Sigmoid colon (tissue), 7 donors: ENCODE results near the gene ABI1. TPM values are rescaled to one million over a fixed set of nuclear protein-coding genes. Genes with fewer than 3 reads are reported as not detected.

Source experiments
- DNase-seq: peaks from one replicate; pipeline ENCODE4 v3.0.0-alpha.2; 2019
- H3K27ac ChIP-seq, 4 donors: fragments of 200-600 bp; sonication (generic); one replicate each; pipeline ENCODE4 v1.5.1; 2016 to 2019; ENCODE audit warnings: mild to moderate bottlenecking in 1 of 4
- H3K27me3 ChIP-seq, 3 donors: fragments of 200-600 bp; sonication (generic); one replicate each; pipeline ENCODE4 v1.5.1; 2019; ENCODE audit warnings: mild to moderate bottlenecking in 1 of 3
- H3K36me3 ChIP-seq, 4 donors: fragments of 200-600 bp; sonication (generic); one replicate each; pipeline ENCODE4 v1.5.1; 2016 to 2019
- H3K4me1 ChIP-seq, 4 donors: fragments of 200-600 bp; sonication (generic); one replicate each; pipeline ENCODE4 v1.5.1; 2017 to 2019
- H3K4me3 ChIP-seq, 4 donors: fragments of 200-600 bp; sonication (generic); one replicate each; pipeline ENCODE4 v1.5.1; 2017 to 2019; ENCODE audit warnings: mild to moderate bottlenecking in 2 of 4, moderate library complexity in 1 of 4
- H3K9me3 ChIP-seq, 4 donors: fragments of 200-600 bp in 3 of 4; sonication (generic) in 3 of 4; one replicate each; pipeline versions ENCODE4 v1.5.1 to v1.6.1; 2013 to 2019
- EP300 ChIP-seq, 4 donors: sonication (generic); formaldehyde crosslinking; IDR thresholded peaks; one replicate each; pipeline ENCODE4 v1.6.1; 2017; ENCODE audit warnings: antibody characterized with exemption in 4 of 4
- POLR2A ChIP-seq, 2 donors: fragments of 450-650 bp; IDR thresholded peaks; one replicate each; pipeline ENCODE4 v1.6.1; 2016; ENCODE audit warnings: antibody characterized with exemption in 2 of 2, mild to moderate bottlenecking in 2 of 2, moderate library complexity in 2 of 2
- POLR2AphosphoS5 ChIP-seq, 4 donors: sonication (generic); formaldehyde crosslinking; IDR thresholded peaks; one replicate each; pipeline ENCODE4 v1.6.1; 2017; ENCODE audit warnings: antibody characterized with exemption in 4 of 4
- WGBS, 2 donors: extraction: QIAGEN DNeasy Blood & Tissue Kit; methylation state at CpG; one replicate each; pipeline ENCODE4 v1.1.7; 2013; 5-methylcytosine and 5-hydroxymethylcytosine counted together
- intact Hi-C: fragments of 100-400 bp; cut with DNase I; formaldehyde crosslinking; loops from one replicate; pipeline ENCODE4 v1.15.1; 2023
- polyA plus RNA-seq, 3 donors: library from polyadenylated mRNA; stranded (reverse); fragments of 200-250 nt; gene quantifications; one replicate each; pipeline ENCODE4 v1.2.3, GENCODE V29; 2013
- total RNA-seq, 4 donors: library from RNA; depleted of rRNA; stranded (reverse); fragments of >200 nt; gene quantifications; one replicate each; pipeline ENCODE4 v1.1.0, GENCODE V29; 2016
- TF ChIP-seq, protein P1 (sequence below), 4 experiments: fragments of 450-650 bp in 3 of 4; fragments of 200-600 bp in 1 of 4; IDR thresholded peaks; one replicate each; pipeline ENCODE4 v1.5.1; 2016 to 2019; ENCODE audit warnings: antibody characterized with exemption in 4 of 4, mild to moderate bottlenecking in 3 of 4, moderate library complexity in 2 of 4
- donor health status: healthy with polysubstance abuse.
- donor health status: Bipolar disorder and iron deficiency.
- donor health status: healthy.

ABI1 gene
- total and polyA plus RNA-seq, 7 donors: 30.4 to 49.0 (median 44.4) TPM

DNA sequence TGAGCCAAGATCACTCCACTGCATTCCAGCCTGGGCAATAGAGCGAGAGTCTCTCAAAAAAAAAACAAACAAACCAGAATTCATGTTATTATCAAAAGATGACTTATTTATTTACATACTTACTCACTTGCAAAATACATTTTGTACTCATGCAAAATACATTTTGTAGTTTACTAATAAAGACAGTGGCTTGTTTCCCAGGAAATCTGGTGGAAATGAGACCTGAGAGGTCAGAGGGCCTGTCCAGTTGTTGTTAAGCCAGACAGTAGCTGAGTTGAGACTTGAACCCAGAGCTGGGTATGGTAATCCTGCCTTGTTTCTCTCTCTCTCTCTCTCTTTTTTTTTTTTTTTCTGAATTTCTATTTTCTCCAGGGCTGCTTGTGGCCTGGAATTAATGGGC, 133.8 kb downstream of the ABI1 start:
- 95% methylated on average over 1 of the region's 1 CpG for WGBS, 2 donors
- Histone ChIP-seq H3K36me3 (peaks cover 0 to 35% (median 2%) of the 10 kb centered on the region in 4 donors), H3K9me3 (no peaks in the 10 kb centered on the region), H3K4me1 (no peaks in the 10 kb centered on the region), H3K27ac (no peak overlapping the region), H3K4me3 (no peak overlapping the region), H3K27me3 (no peaks in the 10 kb centered on the region)
- intact Hi-C loops: loop anchor here (1.0 to 5.0 kb wide), 2 partner anchors 135 to 154 kb away; partner anchors contain the start of gene ABI1
- TF ChIP-seq POLR2AphosphoS5 (IDR thresholded peaks at IDR 0.05) (no peak), EP300 (IDR thresholded peaks at IDR 0.05) (no peak), POLR2A (IDR thresholded peaks at IDR 0.05) (no peak)
- TF ChIP-seq, protein P1, sequence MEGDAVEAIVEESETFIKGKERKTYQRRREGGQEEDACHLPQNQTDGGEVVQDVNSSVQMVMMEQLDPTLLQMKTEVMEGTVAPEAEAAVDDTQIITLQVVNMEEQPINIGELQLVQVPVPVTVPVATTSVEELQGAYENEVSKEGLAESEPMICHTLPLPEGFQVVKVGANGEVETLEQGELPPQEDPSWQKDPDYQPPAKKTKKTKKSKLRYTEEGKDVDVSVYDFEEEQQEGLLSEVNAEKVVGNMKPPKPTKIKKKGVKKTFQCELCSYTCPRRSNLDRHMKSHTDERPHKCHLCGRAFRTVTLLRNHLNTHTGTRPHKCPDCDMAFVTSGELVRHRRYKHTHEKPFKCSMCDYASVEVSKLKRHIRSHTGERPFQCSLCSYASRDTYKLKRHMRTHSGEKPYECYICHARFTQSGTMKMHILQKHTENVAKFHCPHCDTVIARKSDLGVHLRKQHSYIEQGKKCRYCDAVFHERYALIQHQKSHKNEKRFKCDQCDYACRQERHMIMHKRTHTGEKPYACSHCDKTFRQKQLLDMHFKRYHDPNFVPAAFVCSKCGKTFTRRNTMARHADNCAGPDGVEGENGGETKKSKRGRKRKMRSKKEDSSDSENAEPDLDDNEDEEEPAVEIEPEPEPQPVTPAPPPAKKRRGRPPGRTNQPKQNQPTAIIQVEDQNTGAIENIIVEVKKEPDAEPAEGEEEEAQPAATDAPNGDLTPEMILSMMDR (IDR thresholded peaks at IDR 0.05): no peak
- DNase-seq: no peak

DNA sequence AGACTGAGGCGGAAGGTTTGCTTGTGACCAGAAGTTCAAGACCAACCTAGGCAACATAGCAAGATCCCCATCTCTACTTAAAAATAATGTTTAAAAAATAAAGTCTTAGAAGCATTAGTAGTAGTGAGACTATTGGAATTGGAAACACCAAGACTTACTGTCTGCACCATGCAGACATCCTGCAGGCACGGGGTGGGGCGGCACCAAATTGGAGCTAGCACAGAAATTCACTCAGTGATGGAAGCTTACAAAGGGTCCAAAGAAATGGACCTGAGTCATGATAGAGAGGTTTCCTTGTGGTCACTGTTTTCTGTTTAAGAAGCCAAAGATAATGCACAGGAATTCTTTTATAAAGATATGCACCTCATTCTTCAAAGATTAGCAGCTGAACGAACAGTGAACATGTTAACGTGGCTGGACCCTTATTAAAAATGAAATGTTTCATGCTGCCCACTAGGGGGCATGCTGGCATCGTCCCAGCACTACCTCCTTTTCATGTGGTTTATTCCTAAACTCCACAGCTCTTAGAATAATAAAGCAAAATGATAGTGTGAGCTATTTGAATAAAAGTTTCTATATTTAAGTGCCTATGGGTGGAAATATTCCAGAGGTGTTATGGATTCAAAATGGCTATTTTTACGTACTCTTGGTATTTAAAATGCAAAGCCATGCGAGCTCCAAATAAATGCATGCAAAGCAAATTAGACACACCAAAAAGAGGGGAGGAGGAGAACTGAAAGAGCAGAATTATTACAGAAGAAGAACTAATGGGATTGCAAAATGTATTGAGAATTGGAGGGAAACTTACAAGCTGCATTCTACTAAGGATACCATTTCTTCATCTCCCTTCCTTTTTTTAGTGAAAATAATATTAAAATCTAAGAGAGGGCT, 134.7 kb downstream of the ABI1 start:
- Histone ChIP-seq H3K36me3 (peaks cover 0 to 41% (median 2%) of the 10 kb centered on the region in 4 donors), H3K9me3 (no peaks in the 10 kb centered on the region), H3K4me1 (no peaks in the 10 kb centered on the region), H3K27me3 (no peaks in the 10 kb centered on the region), H3K27ac (no peak overlapping the region), H3K4me3 (no peak overlapping the region)
- peak; percentile 89 for DNase-seq
- intact Hi-C loops: loop anchor here (5.0 kb wide), 1 partner anchor 136 kb away; the partner anchor contains the start of gene ABI1
- WGBS, 2 donors: 48 to 62% methylated on average over 8 of the region's 8 CpGs
- TF ChIP-seq EP300 (IDR thresholded peaks at IDR 0.05): no peak
- TF ChIP-seq, protein P1 (IDR thresholded peaks at IDR 0.05): peak; percentile 38 to 78 (median 66)
- peak in 1 of 4 donors; percentile 38 for TF ChIP-seq POLR2AphosphoS5 (IDR thresholded peaks at IDR 0.05)

DNA sequence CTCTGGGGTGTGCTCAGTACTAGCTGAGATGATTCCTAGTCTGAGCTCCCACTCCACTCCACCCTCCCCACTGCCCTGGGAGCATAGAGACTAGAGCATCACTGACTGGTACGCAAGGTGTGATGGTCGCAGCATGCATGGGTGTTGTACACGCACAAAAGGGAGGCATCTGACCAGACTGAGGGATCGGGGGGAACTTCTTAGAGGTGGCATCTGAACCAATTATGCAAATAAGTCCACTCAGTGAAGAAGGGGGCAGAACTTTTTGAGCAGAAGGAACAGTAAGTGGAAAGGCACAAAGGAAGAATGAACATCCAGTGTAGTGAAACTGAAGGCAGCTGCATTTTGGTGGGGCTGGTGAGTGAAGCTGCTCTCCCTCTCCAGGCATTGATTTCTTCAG, 137.7 kb downstream of the ABI1 start:
- H3K9me3 ChIP-seq: no peaks in the 10 kb centered on the region
- no peaks in the 10 kb centered on the region for H3K27me3 ChIP-seq
- no peaks in the 10 kb centered on the region for H3K4me1 ChIP-seq
- peaks cover 0 to 36% (median 0%) of the 10 kb centered on the region in 4 donors for H3K36me3 ChIP-seq
- intact Hi-C loops: no loop called here
- DNase-seq: no peak
- TF ChIP-seq, protein P1 (IDR thresholded peaks at IDR 0.05): no peak
- TF ChIP-seq POLR2AphosphoS5 (IDR thresholded peaks at IDR 0.05): no peak
- TF ChIP-seq EP300 (IDR thresholded peaks at IDR 0.05): no peak
- TF ChIP-seq POLR2A (IDR thresholded peaks at IDR 0.05): no peak
- WGBS, 2 donors: 81 to 96% methylated on average over 4 of the region's 4 CpGs
- no peak overlapping the region for H3K27ac ChIP-seq
- H3K4me3 ChIP-seq: no peak overlapping the region

DNA sequence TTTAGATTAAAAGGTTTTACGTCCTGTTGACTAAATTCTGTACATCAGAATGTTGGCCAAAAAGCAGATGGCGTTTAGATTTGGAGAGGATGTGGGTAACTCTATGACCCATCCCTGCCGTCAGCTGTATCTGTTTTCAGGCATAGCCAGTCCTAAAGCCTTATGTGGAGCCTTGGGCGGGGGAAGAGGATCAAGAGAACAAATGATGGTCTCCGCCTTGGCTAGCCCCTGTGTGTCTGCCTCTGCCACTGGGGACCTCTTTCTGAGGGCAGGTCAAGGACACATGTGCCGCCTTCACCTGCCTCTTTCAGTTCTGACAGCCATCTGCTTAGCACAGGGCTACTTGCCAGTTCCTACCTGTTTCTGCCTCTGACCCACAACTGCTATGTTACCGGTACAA, 139.2 kb downstream of the ABI1 start:
- peaks cover 0 to 49% (median 2%) of the 10 kb centered on the region in 4 donors for H3K36me3 ChIP-seq
- TF ChIP-seq POLR2A (IDR thresholded peaks at IDR 0.05) (no peak), EP300 (IDR thresholded peaks at IDR 0.05) (no peak), POLR2AphosphoS5 (IDR thresholded peaks at IDR 0.05) (no peak)
- TF ChIP-seq, protein P1 (IDR thresholded peaks at IDR 0.05): no peak

More for the DNA sequence above, 139.2 kb downstream of the ABI1 start:
- intact Hi-C loops: no loop called here
- Histone ChIP-seq H3K4me1 (no peaks in the 10 kb centered on the region), H3K27ac (no peak overlapping the region), H3K4me3 (no peak overlapping the region), H3K9me3 (no peaks in the 10 kb centered on the region), H3K27me3 (no peaks in the 10 kb centered on the region)
- DNase-seq: no peak
- WGBS, 2 donors: 85 to 89% methylated on average over 7 of the region's 7 CpGs
